Right lobe of liver (tissue), 6 donors: ENCODE results near the gene SPINT1. TPM values are rescaled to one million over a fixed set of nuclear protein-coding genes. Genes with fewer than 3 reads are reported as not detected.

Experiments used
- ATAC-seq, 4 donors: fragments of 200-7000 bp; cut with Tn5 transposase; one replicate each; pipeline ENCODE4 v1.9.1; 2020; ENCODE audit warnings: mild to moderate bottlenecking in 4 of 4, moderate library complexity in 4 of 4
- DNase-seq, 3 donors: peaks; one replicate each; pipeline ENCODE4 v3.0.0-alpha.2; 2020
- H3K27ac ChIP-seq, 3 donors: fragments of 200-600 bp; one replicate each; pipeline ENCODE4 v1.8.0; 2022
- H3K27me3 ChIP-seq, 2 donors: fragments of 200-600 bp; one replicate each; pipeline ENCODE4 v1.8.0; 2022
- H3K36me3 ChIP-seq, 4 donors: fragments of 200-600 bp; sonication (generic) in 1 of 4; one replicate each; pipeline versions ENCODE4 v1.5.1 to v1.8.0; 2017 to 2022; ENCODE audit warnings: control low read depth in 1 of 4
- H3K4me1 ChIP-seq, 4 donors: fragments of 200-600 bp; sonication (generic) in 1 of 4; one replicate each; pipeline versions ENCODE4 v1.5.1 to v1.8.0; 2017 to 2022; ENCODE audit warnings: control low read depth in 1 of 4
- H3K4me3 ChIP-seq, 3 donors: fragments of 200-600 bp; one replicate each; pipeline ENCODE4 v1.8.0; 2022
- H3K9me3 ChIP-seq, 4 donors: fragments of 200-600 bp; sonication (generic) in 1 of 4; one replicate each; pipeline versions ENCODE4 v1.5.1 to v1.8.0; 2017 to 2022; ENCODE audit warnings: control low read depth in 1 of 4
- CTCF ChIP-seq, 4 donors: fragments of 200-600 bp in 3 of 4; fragments of 450-650 bp in 1 of 4; IDR thresholded peaks; one replicate each; pipeline versions ENCODE4 v1.5.1 to v1.8.0; 2016 to 2022; ENCODE audit warnings: antibody characterized with exemption in 4 of 4, mild to moderate bottlenecking in 2 of 4
- POLR2A ChIP-seq: fragments of 450-650 bp; IDR thresholded peaks from one replicate; pipeline ENCODE4 v1.6.1; 2017; ENCODE audit warnings: antibody characterized with exemption, mild to moderate bottlenecking
- WGBS: methylation state at CpG from one replicate; pipeline ENCODE4 v1.1.6; 2018; ENCODE audit warnings: low coverage, low lambda C conversion rate; ENCODE audit not compliant: insufficient coverage; ENCODE audit errors: missing lambda C conversion rate; 5-methylcytosine and 5-hydroxymethylcytosine counted together
- intact Hi-C, 2 donors: fragments of 100-400 bp; cut with DNase I; formaldehyde crosslinking; loops; one replicate each; pipeline versions ENCODE4 v1.11.2 to v1.14.1; 2022
- total RNA-seq, 6 experiments: library from RNA; depleted of rRNA in 2 of 6; stranded (reverse); fragments of >200 nt in 2 of 6; fragmentation: NEBNext Ultra II Directional in 3 of 6; extraction: Animal tissue kit (Norgen Biotek cat#: 25700) in 3 of 6; gene quantifications; one replicate each; pipeline versions ENCODE4 v1.1.0 to v1.2.4, GENCODE V29; 2016 to 2023
- donor health status: DM: no; HTN: yes; CAD: no.
- donor health status: DM: no; HTN: no; CAD: no.
- donor health status: DM: no; HTN: no; CAD: no.
- donor health status: DM: no; HTN: yes; CAD: no.
- donor health status: DM: no; HTN: yes; CAD: no.

The SPINT1 gene
- total RNA-seq, 6 experiments from 2014 or later = 1.1 to 7.9 (median 3.0) TPM

- DNase-seq (no peak), ATAC-seq (no peak)
- Histone ChIP-seq H3K4me3 (no peak overlapping the region), H3K9me3 (no peaks in the 10 kb centered on the region), H3K27ac (no peak overlapping the region), H3K36me3 (peaks cover 0 to 4% (median 0%) of the 10 kb centered on the region in 4 donors), H3K27me3 (no peaks in the 10 kb centered on the region), H3K4me1 (peaks cover 0 to 18% (median 6%) of the 10 kb centered on the region in 4 donors)
- intact Hi-C loops = loop anchor here in 1 of 2 donors (5.0 kb wide), 1 partner anchor 34 kb away; no protein-coding TSS in a partner anchor
- WGBS = 81% methylated on average over 5 of the region's 5 CpGs
- TF ChIP-seq CTCF (IDR thresholded peaks at IDR 0.05) (no peak), POLR2A (no peak)
These were observed 47.3 kb downstream of the SPINT1 start for GRCh38 chr15:40891138-40891537.

- Histone ChIP-seq H3K36me3 (peaks cover 0 to 11% (median 0%) of the 10 kb centered on the region in 4 donors), H3K27ac (no peak overlapping the region), H3K4me3 (no peak overlapping the region), H3K9me3 (no peaks in the 10 kb centered on the region), H3K27me3 (no peaks in the 10 kb centered on the region), H3K4me1 (peaks cover 0 to 18% (median 6%) of the 10 kb centered on the region in 4 donors)
- TF ChIP-seq CTCF (IDR thresholded peaks at IDR 0.05) = peak; percentile 65 to 83 (median 79)
- TF ChIP-seq POLR2A = no peak
- intact Hi-C loops = loop anchor here in 1 of 2 donors (5.0 kb wide), 1 partner anchor 35 kb away; no protein-coding TSS in a partner anchor
- DNase-seq (no peak), ATAC-seq (peak; percentile 34 to 45 (median 38))
- WGBS = 4% methylated on average over 4 of the region's 4 CpGs
These were observed 48.1 kb downstream of the SPINT1 start for GRCh38 chr15:40891810-40892446.

GRCh38 chr15:40892447-40893012 is 48.7 kb downstream of the SPINT1 start:
- Histone ChIP-seq H3K27ac (no peak overlapping the region), H3K4me3 (no peak overlapping the region), H3K36me3 (peaks cover 0 to 11% (median 0%) of the 10 kb centered on the region in 4 donors), H3K4me1 (peaks cover 0 to 18% (median 6%) of the 10 kb centered on the region in 4 donors), H3K9me3 (no peaks in the 10 kb centered on the region), H3K27me3 (no peaks in the 10 kb centered on the region)
- TF ChIP-seq POLR2A (no peak), CTCF (IDR thresholded peaks at IDR 0.05) (no peak)
- 25% methylated on average over 1 of the region's 2 CpGs for WGBS
- ATAC-seq (peak in 1 of 4 donors; percentile 8), DNase-seq (no peak)
- intact Hi-C loops = loop anchor here in 1 of 2 donors (5.0 kb wide), 1 partner anchor 35 kb away; no protein-coding TSS in a partner anchor

GRCh38 chr15:40893019-40893670 is 49.3 kb downstream of the SPINT1 start:
- Histone ChIP-seq H3K27ac (no peak overlapping the region), H3K36me3 (peaks cover 0 to 11% (median 0%) of the 10 kb centered on the region in 4 donors), H3K27me3 (no peaks in the 10 kb centered on the region), H3K4me1 (peaks cover 0 to 18% (median 6%) of the 10 kb centered on the region in 4 donors), H3K4me3 (no peak overlapping the region), H3K9me3 (no peaks in the 10 kb centered on the region)
- DNase-seq (peak in 1 of 3 donors; percentile 52), ATAC-seq (no peak)
- intact Hi-C loops = loop anchor here in 1 of 2 donors (5.0 kb wide), 1 partner anchor 36 kb away; no protein-coding TSS in a partner anchor
- TF ChIP-seq CTCF (IDR thresholded peaks at IDR 0.05) (no peak), POLR2A (no peak)
- WGBS = 83% methylated on average over 11 of the region's 22 CpGs
